HG02981 (cell line): ENCODE measurements around the gene TTC4.

ENCODE experiments used
- ATAC-seq: cut with Tn5 transposase; IDR thresholded peaks from one replicate; pipeline ENCODE4 v1.9.1; 2021; ENCODE audit warnings: mild to moderate bottlenecking, moderate library complexity; ENCODE audit not compliant: unreplicated experiment

The TTC4 gene

GRCh38 chr1:54781023-54781723 is 65.5 kb downstream of the TTC4 start:
- no peak for ATAC-seq

- no peak for ATAC-seq
These were observed 66.5 kb downstream of the TTC4 start for GRCh38 chr1:54782156-54782555.

GRCh38 chr1:54782588-54782987 is 66.9 kb downstream of the TTC4 start:
- ATAC-seq = no peak

GRCh38 chr1:54784066-54784465 is 68.4 kb downstream of the TTC4 start:
- ATAC-seq = no peak

- no peak for ATAC-seq
These were observed 71.1 kb downstream of the TTC4 start for GRCh38 chr1:54786778-54787177.

GRCh38 chr1:54787604-54788003 is 71.9 kb downstream of the TTC4 start:
- no peak for ATAC-seq

GRCh38 chr1:54788459-54788858 is 72.8 kb downstream of the TTC4 start:
- no peak for ATAC-seq

- ATAC-seq = no peak
These were observed 76.3 kb downstream of the TTC4 start for GRCh38 chr1:54791880-54792522.
